Heart left ventricle (tissue), 16 donors: ENCODE measurements around the gene KCNQ2. TPM values are rescaled to one million over a fixed set of nuclear protein-coding genes. Genes with fewer than 3 reads are reported as not detected.

Experiments
- ATAC-seq, 4 donors: fragments of 200-7000 bp; cut with Tn5 transposase; one replicate each; pipeline ENCODE4 v1.9.1; 2020 to 2022; ENCODE audit warnings: moderate library complexity in 4 of 4, mild to moderate bottlenecking in 3 of 4, moderate number of reproducible peaks in 1 of 4
- DNase-seq, 5 donors: peaks; one replicate each; pipeline ENCODE4 v3.0.0-alpha.2; 2020
- H3K27ac ChIP-seq, 12 donors: fragments of 200-600 bp; sonication (generic) in 4 of 12; one replicate each; pipeline versions ENCODE4 v1.5.0 to v1.8.0; 2016 to 2022; ENCODE audit warnings: mild to moderate bottlenecking in 2 of 12
- H3K27me3 ChIP-seq, 9 donors: fragments of 200-600 bp; sonication (generic) in 2 of 9; one replicate each; pipeline versions ENCODE4 v1.5.1 to v1.8.0; 2016 to 2022; ENCODE audit warnings: mild to moderate bottlenecking in 3 of 9
- H3K36me3 ChIP-seq, 9 donors: fragments of 200-600 bp; sonication (generic) in 2 of 9; one replicate each; pipeline versions ENCODE4 v1.5.0 to v1.8.0; 2018 to 2022; ENCODE audit warnings: mild to moderate bottlenecking in 2 of 9
- H3K4me1 ChIP-seq, 12 donors: fragments of 200-600 bp; sonication (generic) in 4 of 12; one replicate each; pipeline versions ENCODE4 v1.5.0 to v1.8.0; 2016 to 2022; ENCODE audit warnings: mild to moderate bottlenecking in 3 of 12
- H3K4me3 ChIP-seq, 12 donors: fragments of 200-600 bp; sonication (generic) in 4 of 12; one replicate each; pipeline versions ENCODE4 v1.5.0 to v1.8.0; 2017 to 2022; ENCODE audit warnings: mild to moderate bottlenecking in 9 of 12, moderate library complexity in 4 of 12
- H3K9me3 ChIP-seq, 12 donors: fragments of 200-600 bp; sonication (generic) in 4 of 12; one replicate each; pipeline versions ENCODE4 v1.5.0 to v1.8.0; 2016 to 2022; ENCODE audit warnings: mild to moderate bottlenecking in 1 of 12
- POLR2A ChIP-seq, 2 donors: fragments of 450-650 bp; IDR thresholded peaks; one replicate each; pipeline ENCODE4 v1.6.1; 2017; ENCODE audit warnings: antibody characterized with exemption in 2 of 2, mild to moderate bottlenecking in 2 of 2, moderate library complexity in 2 of 2
- WGBS, 4 donors: extraction: QIAGEN DNeasy Blood & Tissue Kit in 2 of 4; methylation state at CpG; one replicate each; pipeline versions ENCODE4 v1.1.5 to v1.1.7; 2013 to 2018; 5-methylcytosine and 5-hydroxymethylcytosine counted together
- intact Hi-C, 10 donors: fragments of 100-400 bp; cut with DNase I; formaldehyde crosslinking; loops; one replicate each; pipeline versions ENCODE4 v1.11.1 to v1.14.2; 2022
- polyA plus RNA-seq, 2 donors: library from polyadenylated mRNA; stranded (reverse); fragments of 200-250 nt; gene quantifications; one replicate each; pipeline ENCODE4 v1.2.3, GENCODE V29; 2013
- total RNA-seq, 9 donors: library from RNA; depleted of rRNA in 2 of 9; stranded (reverse); fragments of >200 nt in 2 of 9; fragmentation: NEBNext Ultra II Directional in 3 of 9; extraction: Animal tissue kit (Norgen Biotek cat#: 25700) in 3 of 9; gene quantifications; one replicate each; pipeline versions ENCODE4 v1.1.0 to v1.2.4, GENCODE V29; 2016 to 2023
- TF ChIP-seq, protein P1 (sequence below), 12 donors: fragments of 200-600 bp; sonication (generic) in 4 of 12; IDR thresholded peaks; one replicate each; pipeline versions ENCODE4 v1.5.0 to v1.8.0; 2018 to 2022; ENCODE audit warnings: antibody characterized with exemption in 12 of 12, mild to moderate bottlenecking in 5 of 12
- donor health status: ischemic (EF 13 %, LVEDD 7.1; RV severe dilation, severe dysfunction).
- donor health status: healthy with polysubstance abuse.
- donor health status: DM: no; HTN: yes; CAD: no.
- donor health status: DM: no; HTN: no; CAD: no.
- donor health status: ischemic (EF 25% LVEDD 6.9; RV normal size, moderate dysfunction).
- donor health status: ischemic (EF 25% LVEDD 5.7; RV mildly dilated, moderate dysfunction).
- donor health status: healthy.
- donor health status: DM: yes; HTN: yes; CAD: no.
- donor health status: ischemic (EF 35%, LVEDD 5.7; RV mildly dilated, moderate dysfunction).
- donor health status: nonischemic (EF 11% LVEDD 7.7; RV severe dilation, severe dysfunction).
- donor health status: DM: yes; HTN: yes; CAD: no.
- donor health status: PGD.
- donor health status: ischemic (EF 29% LVEDD 5.4; RV normal size, mild dysfunction).
- donor health status: nonischemic (EF 23%, LVEDD 6.1; RV moderate dilation, normal function).

The KCNQ2 gene
- total and polyA plus RNA-seq, 11 donors: 0.06 to 2.6 (median 0.65) TPM; not detected in 7

GRCh38 chr20:63424613-63425012 lies 47.8 kb downstream of the KCNQ2 start:
- H3K9me3 ChIP-seq: peaks cover 0 to 4% (median 0%) of the 10 kb centered on the region in 12 donors
- DNase-seq: no peak
- 87 to 95% (median 95%) methylated on average over 25 of the region's 25 CpGs for WGBS, 4 donors
- TF ChIP-seq, protein P1, sequence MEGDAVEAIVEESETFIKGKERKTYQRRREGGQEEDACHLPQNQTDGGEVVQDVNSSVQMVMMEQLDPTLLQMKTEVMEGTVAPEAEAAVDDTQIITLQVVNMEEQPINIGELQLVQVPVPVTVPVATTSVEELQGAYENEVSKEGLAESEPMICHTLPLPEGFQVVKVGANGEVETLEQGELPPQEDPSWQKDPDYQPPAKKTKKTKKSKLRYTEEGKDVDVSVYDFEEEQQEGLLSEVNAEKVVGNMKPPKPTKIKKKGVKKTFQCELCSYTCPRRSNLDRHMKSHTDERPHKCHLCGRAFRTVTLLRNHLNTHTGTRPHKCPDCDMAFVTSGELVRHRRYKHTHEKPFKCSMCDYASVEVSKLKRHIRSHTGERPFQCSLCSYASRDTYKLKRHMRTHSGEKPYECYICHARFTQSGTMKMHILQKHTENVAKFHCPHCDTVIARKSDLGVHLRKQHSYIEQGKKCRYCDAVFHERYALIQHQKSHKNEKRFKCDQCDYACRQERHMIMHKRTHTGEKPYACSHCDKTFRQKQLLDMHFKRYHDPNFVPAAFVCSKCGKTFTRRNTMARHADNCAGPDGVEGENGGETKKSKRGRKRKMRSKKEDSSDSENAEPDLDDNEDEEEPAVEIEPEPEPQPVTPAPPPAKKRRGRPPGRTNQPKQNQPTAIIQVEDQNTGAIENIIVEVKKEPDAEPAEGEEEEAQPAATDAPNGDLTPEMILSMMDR (IDR thresholded peaks at IDR 0.05): no peak
- TF ChIP-seq POLR2A (IDR thresholded peaks at IDR 0.05): no peak
- intact Hi-C loops: no loop called here
- H3K4me1 ChIP-seq: no peaks in the 10 kb centered on the region
- no peak overlapping the region for H3K4me3 ChIP-seq
- ATAC-seq: no peak
- no peak overlapping the region for H3K27ac ChIP-seq
- H3K36me3 ChIP-seq: no peaks in the 10 kb centered on the region
- H3K27me3 ChIP-seq: peaks cover 0 to 22% (median 7%) of the 10 kb centered on the region in 9 donors

DNA sequence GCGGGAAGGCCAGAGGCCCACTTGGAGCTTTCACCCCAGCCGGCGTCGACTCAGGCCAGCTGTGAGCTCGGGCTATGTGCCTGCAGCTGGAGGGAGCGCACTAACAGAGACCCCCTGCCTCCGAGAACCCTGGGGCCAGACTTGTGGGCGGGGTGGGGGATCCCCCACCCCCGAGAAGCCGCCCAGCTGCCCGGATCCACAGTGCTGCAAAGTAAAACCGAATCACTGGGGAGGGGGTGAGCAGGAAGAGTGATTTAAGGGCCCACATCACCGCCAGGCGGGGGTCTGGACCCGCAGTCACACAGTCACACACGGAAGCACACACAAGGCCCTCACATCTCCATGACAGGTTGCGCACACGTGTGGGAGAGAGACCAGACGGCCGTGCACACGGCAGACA lies 48.7 kb downstream of the KCNQ2 start:
- H3K4me3 ChIP-seq: no peak overlapping the region
- peaks cover 0 to 4% (median 0%) of the 10 kb centered on the region in 12 donors for H3K9me3 ChIP-seq
- H3K27ac ChIP-seq: no peak overlapping the region
- DNase-seq (no peak), ATAC-seq (no peak)
- no peaks in the 10 kb centered on the region for H3K36me3 ChIP-seq
- TF ChIP-seq, protein P1 (IDR thresholded peaks at IDR 0.05): no peak
- no peak for TF ChIP-seq POLR2A (IDR thresholded peaks at IDR 0.05)
- peaks cover 0 to 27% (median 7%) of the 10 kb centered on the region in 9 donors for H3K27me3 ChIP-seq
- 74 to 76% (median 75%) methylated on average over 20 to 21 of the region's 21 CpGs for WGBS, 4 donors
- no peaks in the 10 kb centered on the region for H3K4me1 ChIP-seq
- intact Hi-C loops: no loop called here

- peaks cover 0 to 38% (median 13%) of the 10 kb centered on the region in 9 donors for H3K27me3 ChIP-seq
- H3K36me3 ChIP-seq: no peaks in the 10 kb centered on the region
- ATAC-seq (no peak), DNase-seq (no peak)
- no peak for TF ChIP-seq POLR2A (IDR thresholded peaks at IDR 0.05)
- TF ChIP-seq, protein P1 (IDR thresholded peaks at IDR 0.05): no peak
- no peak overlapping the region for H3K27ac ChIP-seq
- no peaks in the 10 kb centered on the region for H3K4me1 ChIP-seq
- no peak overlapping the region for H3K4me3 ChIP-seq
- intact Hi-C loops: no loop called here
- H3K9me3 ChIP-seq: peaks cover 0 to 4% (median 0%) of the 10 kb centered on the region in 12 donors
- WGBS, 4 donors: 80 to 84% (median 83%) methylated on average over 24 to 25 of the region's 25 CpGs
Observed at GRCh38 chr20:63422653-63423052, 49.8 kb downstream of the KCNQ2 start.

GRCh38 chr20:63421913-63422312 lies 50.5 kb downstream of the KCNQ2 start:
- WGBS, 4 donors: 85 to 95% (median 86%) methylated on average over 11 to 17 of the region's 17 CpGs
- TF ChIP-seq, protein P1 (IDR thresholded peaks at IDR 0.05): no peak
- no peak for TF ChIP-seq POLR2A (IDR thresholded peaks at IDR 0.05)
- Histone ChIP-seq H3K27ac (no peak overlapping the region), H3K4me3 (no peak overlapping the region), H3K4me1 (no peaks in the 10 kb centered on the region), H3K36me3 (no peaks in the 10 kb centered on the region), H3K9me3 (peaks cover 0 to 4% (median 0%) of the 10 kb centered on the region in 12 donors), H3K27me3 (peaks cover 1 to 45% (median 15%) of the 10 kb centered on the region in 9 donors)
- intact Hi-C loops: no loop called here
- ATAC-seq (no peak), DNase-seq (no peak)
